Vagina (tissue), 2 donors: ENCODE measurements around the gene CDC45.

Experiments
- CTCF ChIP-seq, 3 experiments: fragments of 450-650 bp in 2 of 3; fragments of 200-600 bp in 1 of 3; sonication (generic) in 1 of 3; IDR thresholded peaks; one replicate each; pipeline ENCODE4 v1.5.1; 2017 to 2019; ENCODE audit warnings: antibody characterized with exemption in 3 of 3, mild to moderate bottlenecking in 2 of 3, moderate library complexity in 2 of 3
- POLR2A ChIP-seq, 2 donors: fragments of 450-650 bp; IDR thresholded peaks; one replicate each; pipeline ENCODE4 v1.6.1; 2017; ENCODE audit warnings: antibody characterized with exemption in 2 of 2, mild to moderate bottlenecking in 2 of 2, moderate library complexity in 2 of 2

DNA sequence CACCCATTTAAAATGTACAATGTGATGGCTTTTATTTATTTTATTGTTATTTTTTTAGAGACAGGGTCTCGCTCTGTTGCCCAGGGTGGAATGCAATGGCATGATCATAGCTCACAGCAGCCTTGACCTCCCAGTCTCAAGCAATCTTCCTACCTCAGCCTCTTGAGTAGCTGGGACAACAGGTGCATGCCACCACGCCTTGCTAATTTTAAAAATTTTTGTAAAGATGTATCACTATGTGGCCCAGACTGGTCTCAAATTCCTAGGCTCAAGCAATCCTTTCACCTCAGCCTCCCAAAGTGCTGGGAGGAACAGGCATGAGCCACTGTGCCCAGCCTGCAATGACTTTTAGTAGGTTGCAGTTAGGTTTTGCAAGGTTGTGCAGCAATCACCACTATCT, 30.2 kb downstream of the CDC45 start:
- TF ChIP-seq CTCF (IDR thresholded peaks at IDR 0.05) (no peak), POLR2A (IDR thresholded peaks at IDR 0.05) (no peak)
